Lung (tissue), 12 donors: ENCODE data around the gene SLC38A5. TPM values are rescaled to one million over a fixed set of nuclear protein-coding genes. Genes with fewer than 3 reads are reported as not detected.
A peak's percentile ranks its signal among the peaks of the same experiment; 100 is the strongest.

Source experiments
- ATAC-seq: fragments of 200-7000 bp; cut with Tn5 transposase; one replicate; pipeline ENCODE4 v1.9.1; 2020; ENCODE audit warnings: moderate number of reproducible peaks; ENCODE audit not compliant: insufficient read depth, low FRiP score
- DNase-seq, 3 donors: peaks; one replicate each; pipeline ENCODE4 v3.0.0-alpha.2; 2013 to 2017
- H3K27ac ChIP-seq, 2 donors: one replicate each; pipeline ENCODE4 v1.5.1; 2013; ENCODE audit warnings: mild to moderate bottlenecking in 2 of 2, moderate library complexity in 2 of 2, control low read depth in 1 of 2, inconsistent platforms in 1 of 2, low read depth in 1 of 2, low read length in 1 of 2
- H3K27me3 ChIP-seq, 3 donors: one replicate each; pipeline ENCODE4 v1.5.1; 2013; ENCODE audit warnings: low read length in 2 of 3; ENCODE audit not compliant: control insufficient read depth in 3 of 3, insufficient read depth in 3 of 3
- H3K36me3 ChIP-seq, 4 donors: one replicate each; pipeline ENCODE4 v1.5.1; 2013; ENCODE audit warnings: low read length in 4 of 4, mild to moderate bottlenecking in 1 of 4, moderate library complexity in 1 of 4; ENCODE audit not compliant: control insufficient read depth in 4 of 4, insufficient read depth in 4 of 4
- H3K4me1 ChIP-seq, 5 donors: one replicate each; pipeline ENCODE4 v1.5.1; 2013; ENCODE audit warnings: low read length in 5 of 5, mild to moderate bottlenecking in 2 of 5, moderate library complexity in 1 of 5; ENCODE audit not compliant: control insufficient read depth in 5 of 5, insufficient read depth in 5 of 5
- H3K4me3 ChIP-seq: one replicate; pipeline ENCODE4 v1.5.1; 2013; ENCODE audit warnings: mild to moderate bottlenecking, control low read depth, moderate library complexity
- H3K9ac ChIP-seq, 2 donors: one replicate each; pipeline ENCODE4 v1.5.1; 2013; ENCODE audit warnings: low read length in 2 of 2, control low read depth in 1 of 2; ENCODE audit not compliant: insufficient read depth in 1 of 2
- H3K9me3 ChIP-seq, 4 donors: one replicate each; pipeline ENCODE4 v1.5.1; 2013; ENCODE audit warnings: low read length in 3 of 4, mild to moderate bottlenecking in 1 of 4, moderate library complexity in 1 of 4; ENCODE audit not compliant: control insufficient read depth in 4 of 4, insufficient read depth in 3 of 4
- CTCF ChIP-seq: IDR thresholded peaks from 2 replicates; pipeline ENCODE4 v1.5.1; 2012; ENCODE audit warnings: mild to moderate bottlenecking; ENCODE audit errors: control extremely low read depth, extremely low read depth
- WGBS, 2 donors: extraction: QIAGEN DNeasy Blood & Tissue Kit; methylation state at CpG; one replicate each; pipeline ENCODE4 v1.1.7; 2013; 5-methylcytosine and 5-hydroxymethylcytosine counted together
- polyA plus RNA-seq, 2 donors: library from polyadenylated mRNA; stranded (reverse); fragments of 200-250 nt; gene quantifications; one replicate each; pipeline ENCODE4 v1.2.1, GENCODE V29; 2013
- total RNA-seq, 2 donors: library from RNA; depleted of rRNA in 1 of 2; stranded (reverse); fragments of >200 nt in 1 of 2; gene quantifications; one replicate each; pipeline ENCODE4 v1.2.1, GENCODE V29; 2014 to 2021
- donor health status: control.
- donor health status: control.
- donor health status: Bipolar disorder and iron deficiency.
- donor health status: healthy.
- donor health status: DM: yes; HTN: yes; CAD: no.

SLC38A5 gene
- total and polyA plus RNA-seq, 4 donors: 15.2 to 80.9 (median 48.0) TPM

GRCh38 chrX:48515842-48516241, 45.8 kb upstream of the SLC38A5 start:
- Histone ChIP-seq H3K36me3 (peaks cover 0 to 5% (median 0%) of the 10 kb centered on the region in 4 donors), H3K4me1 (no peaks in the 10 kb centered on the region), H3K9ac (no peak overlapping the region), H3K27ac (peak overlapping the region in 1 of 2 donors; percentile 28), H3K4me3 (no peak overlapping the region), H3K27me3 (no peaks in the 10 kb centered on the region), H3K9me3 (peaks cover 0 to 2% (median 0%) of the 10 kb centered on the region in 4 donors)
- no peak for ATAC-seq
- DNase-seq: no peak
- TF ChIP-seq CTCF: no peak
- WGBS, 2 donors: 89 to 100% methylated on average over 7 to 10 of the region's 10 CpGs

GRCh38 chrX:48514868-48515460, 44.9 kb upstream of the SLC38A5 start:
- ATAC-seq: no peak
- WGBS, 2 donors: 88 to 100% methylated on average over 7 to 9 of the region's 9 CpGs
- no peak for DNase-seq
- Histone ChIP-seq H3K4me3 (no peak overlapping the region), H3K36me3 (peaks cover 0 to 5% (median 0%) of the 10 kb centered on the region in 4 donors), H3K4me1 (no peaks in the 10 kb centered on the region), H3K27me3 (no peaks in the 10 kb centered on the region), H3K27ac (no peak overlapping the region), H3K9me3 (peaks cover 0 to 2% (median 0%) of the 10 kb centered on the region in 4 donors), H3K9ac (no peak overlapping the region)
- no peak for TF ChIP-seq CTCF

GRCh38 chrX:48514126-48514806, 44.2 kb upstream of the SLC38A5 start:
- Histone ChIP-seq H3K9me3 (peaks cover 0 to 2% (median 0%) of the 10 kb centered on the region in 4 donors), H3K4me1 (peaks cover 0 to 4% (median 0%) of the 10 kb centered on the region in 5 donors), H3K27ac (no peak overlapping the region), H3K4me3 (no peak overlapping the region), H3K27me3 (no peaks in the 10 kb centered on the region), H3K36me3 (peaks cover 0 to 5% (median 0%) of the 10 kb centered on the region in 4 donors), H3K9ac (no peak overlapping the region)
- WGBS, 2 donors: 81 to 94% methylated on average over 14 to 16 of the region's 16 CpGs
- DNase-seq: no peak
- no peak for ATAC-seq
- TF ChIP-seq CTCF: no peak
